ENCODE data around the gene C9orf50. TPM values are rescaled to one million over a fixed set of nuclear protein-coding genes. Genes with fewer than 3 reads are reported as not detected.
A peak's percentile ranks its signal among the peaks of the same experiment; 100 is the strongest.

The C9orf50 gene
- total RNA-seq, 3 donors from 2014 or later, result not detected

DNA sequence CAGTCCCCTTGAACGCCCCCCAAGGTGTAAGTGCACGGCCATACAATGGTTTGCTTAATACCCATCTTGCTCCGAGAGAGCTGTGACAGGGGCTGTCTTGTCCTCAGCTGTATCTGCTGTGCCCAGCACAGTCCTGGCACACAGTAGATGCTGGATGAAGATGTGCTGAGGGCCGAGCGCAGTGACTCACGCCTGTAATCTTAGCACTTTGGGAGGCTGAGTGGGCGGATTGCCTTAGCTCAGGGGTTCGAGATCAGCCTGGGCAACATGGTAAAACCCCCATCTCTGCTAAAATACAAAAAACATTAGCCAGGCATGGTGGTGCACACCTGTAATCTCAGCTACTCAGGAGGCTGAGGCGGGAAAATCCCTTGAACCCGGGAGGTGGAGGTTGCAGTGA, 53.6 kb downstream of the C9orf50 start:
- Histone ChIP-seq H3K4me3 (no peak overlapping the region), H3K4me1 (ENCODE audit: low read depth) (peaks cover 13% of the 10 kb centered on the region), H3K36me3 (ENCODE audit: low read depth) (no peaks in the 10 kb centered on the region), H3K9me3 (no peaks in the 10 kb centered on the region)
- DNase-seq (no peak), ATAC-seq (no peak)
- TF ChIP-seq, protein P1, sequence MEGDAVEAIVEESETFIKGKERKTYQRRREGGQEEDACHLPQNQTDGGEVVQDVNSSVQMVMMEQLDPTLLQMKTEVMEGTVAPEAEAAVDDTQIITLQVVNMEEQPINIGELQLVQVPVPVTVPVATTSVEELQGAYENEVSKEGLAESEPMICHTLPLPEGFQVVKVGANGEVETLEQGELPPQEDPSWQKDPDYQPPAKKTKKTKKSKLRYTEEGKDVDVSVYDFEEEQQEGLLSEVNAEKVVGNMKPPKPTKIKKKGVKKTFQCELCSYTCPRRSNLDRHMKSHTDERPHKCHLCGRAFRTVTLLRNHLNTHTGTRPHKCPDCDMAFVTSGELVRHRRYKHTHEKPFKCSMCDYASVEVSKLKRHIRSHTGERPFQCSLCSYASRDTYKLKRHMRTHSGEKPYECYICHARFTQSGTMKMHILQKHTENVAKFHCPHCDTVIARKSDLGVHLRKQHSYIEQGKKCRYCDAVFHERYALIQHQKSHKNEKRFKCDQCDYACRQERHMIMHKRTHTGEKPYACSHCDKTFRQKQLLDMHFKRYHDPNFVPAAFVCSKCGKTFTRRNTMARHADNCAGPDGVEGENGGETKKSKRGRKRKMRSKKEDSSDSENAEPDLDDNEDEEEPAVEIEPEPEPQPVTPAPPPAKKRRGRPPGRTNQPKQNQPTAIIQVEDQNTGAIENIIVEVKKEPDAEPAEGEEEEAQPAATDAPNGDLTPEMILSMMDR (IDR thresholded peaks at IDR 0.05), result no peak
- intact Hi-C loops (cut with DNase I, micrococcal nuclease), result no loop called here

DNA sequence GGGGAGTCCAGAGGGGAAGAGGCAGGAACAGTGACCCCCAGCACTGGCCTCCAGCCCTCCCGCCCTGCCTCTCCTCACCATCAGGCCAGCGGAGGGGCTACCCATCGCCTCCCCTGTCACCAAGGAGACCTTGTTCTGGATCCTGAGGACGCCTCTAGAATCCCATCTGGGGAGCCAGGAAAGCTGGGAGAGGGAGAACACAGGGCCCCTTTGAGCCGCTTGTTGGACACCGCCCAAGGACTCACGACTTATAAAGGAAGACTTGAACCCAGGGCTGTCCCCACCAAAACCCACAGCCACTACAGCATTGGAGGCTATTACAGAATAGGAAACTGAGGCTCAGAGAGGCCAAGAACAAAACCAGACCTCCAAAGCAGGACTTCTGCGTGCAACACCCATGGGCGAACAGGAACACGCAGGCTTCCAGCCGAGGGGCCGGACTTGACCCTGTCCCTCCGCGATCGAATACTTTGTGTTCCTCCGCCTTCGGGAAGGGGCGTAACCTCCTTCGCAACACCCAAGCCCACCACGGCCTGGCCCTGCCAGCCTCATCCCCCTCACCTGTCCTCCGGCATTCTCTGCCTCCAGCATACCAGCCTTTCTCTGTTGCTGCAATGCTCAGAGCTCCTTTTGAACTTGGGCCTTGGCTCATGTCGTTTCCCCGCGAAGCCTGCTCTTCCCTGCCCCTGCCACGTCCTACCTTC, 54.2 kb downstream of the C9orf50 start:
- no peaks in the 10 kb centered on the region for H3K36me3 ChIP-seq (ENCODE audit: low read depth)
- DNase-seq, result no peak
- no peak overlapping the region for H3K4me3 ChIP-seq
- H3K9me3 ChIP-seq, result no peaks in the 10 kb centered on the region
- TF ChIP-seq, protein P1 (IDR thresholded peaks at IDR 0.05), result no peak
- intact Hi-C loops (cut with DNase I, micrococcal nuclease), result no loop called here
- peaks cover 13% of the 10 kb centered on the region for H3K4me1 ChIP-seq (ENCODE audit: low read depth)
- ATAC-seq, result no peak

DNA sequence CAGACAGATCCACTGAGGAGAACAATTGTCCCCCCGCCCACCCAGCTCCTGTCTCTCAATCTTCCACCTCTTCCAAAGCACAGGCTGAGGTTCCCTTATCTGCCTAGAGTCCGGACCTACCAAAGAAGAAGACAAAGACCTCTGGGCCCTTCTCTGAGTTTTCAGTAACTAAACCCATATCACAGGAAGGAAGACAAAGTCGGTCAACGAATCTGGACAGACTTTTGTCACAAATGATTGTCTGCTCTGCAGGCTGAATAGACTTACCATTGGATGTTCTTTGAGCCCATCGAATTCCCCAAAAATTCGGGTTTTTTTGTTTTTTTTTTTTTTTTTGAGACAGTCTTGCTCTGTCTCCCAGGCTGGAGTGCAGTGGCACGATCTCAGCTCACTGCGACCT, 58.0 kb downstream of the C9orf50 start:
- no peak for DNase-seq
- H3K4me1 ChIP-seq (ENCODE audit: low read depth), result no peaks in the 10 kb centered on the region
- intact Hi-C loops (cut with DNase I, micrococcal nuclease), result no loop called here

DNA sequence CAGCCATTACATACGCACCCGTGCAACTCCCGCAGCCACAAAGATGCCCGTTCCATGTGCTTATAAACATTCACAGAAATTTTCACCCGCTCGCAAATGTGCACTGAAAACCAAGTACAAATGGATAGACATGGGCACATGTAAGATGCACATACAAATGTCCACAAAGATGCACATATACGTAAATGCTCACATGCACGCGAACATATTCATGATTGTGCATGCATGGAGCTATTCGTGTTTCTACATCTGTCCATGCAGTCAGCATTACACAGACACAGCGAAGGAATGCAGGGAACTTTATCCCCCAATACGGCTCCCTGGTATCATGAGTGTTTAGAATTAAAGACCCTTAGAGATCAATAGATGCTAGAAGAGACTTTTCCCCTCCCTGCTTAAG, 58.4 kb downstream of the C9orf50 start:
- no peaks in the 10 kb centered on the region for H3K36me3 ChIP-seq (ENCODE audit: low read depth)
- DNase-seq, result peak in 1 of 3 donors; percentile 0
- no peaks in the 10 kb centered on the region for H3K9me3 ChIP-seq
- TF ChIP-seq, protein P1 (IDR thresholded peaks at IDR 0.05), result no peak
- no peaks in the 10 kb centered on the region for H3K4me1 ChIP-seq (ENCODE audit: low read depth)
- H3K4me3 ChIP-seq, result no peak overlapping the region
- ATAC-seq, result no peak
- intact Hi-C loops (cut with DNase I, micrococcal nuclease), result no loop called here

More for the DNA sequence above, 58.0 kb downstream of the C9orf50 start:
- H3K9me3 ChIP-seq, result no peaks in the 10 kb centered on the region
- H3K4me3 ChIP-seq, result no peak overlapping the region
- ATAC-seq, result no peak
- TF ChIP-seq, protein P1 (IDR thresholded peaks at IDR 0.05), result no peak
- H3K36me3 ChIP-seq (ENCODE audit: low read depth), result no peaks in the 10 kb centered on the region

Other genes with a start within 250 kb of the C9orf50 start
- 10 to 100 TPM; 22.0 to 32.0 (median 26.2) TPM for gene NTMT1, start 5.1 kb upstream of the C9orf50 start, total RNA-seq
- gene ASB6, start 21.1 kb upstream of the C9orf50 start, total RNA-seq, result 10 to 100 TPM; 16.1 to 21.3 (median 17.5) TPM
- gene PRRX2, start 44.5 kb upstream of the C9orf50 start, total RNA-seq, result 1 to 10 TPM in 1 of 3 donors, under 1 TPM in 2; 0.38 to 1.6 (median 0.89) TPM
- gene PTGES, start 131.9 kb upstream of the C9orf50 start, total RNA-seq, result 10 to 100 TPM in 1 of 3 donors, 1 to 10 TPM in 2; 3.4 to 10.8 (median 5.2) TPM
- 10 to 100 TPM; 37.3 to 63.5 (median 49.2) TPM for gene TOR1B, start 182.1 kb upstream of the C9orf50 start, total RNA-seq
- 10 to 100 TPM; 30.8 to 35.8 (median 35.2) TPM for gene TOR1A, start 203.0 kb upstream of the C9orf50 start, total RNA-seq
- 10 to 100 TPM; 35.1 to 47.5 (median 37.3) TPM for gene C9orf78, start 214.2 kb upstream of the C9orf50 start, total RNA-seq
- 10 to 100 TPM; 20.2 to 32.3 (median 22.9) TPM for gene USP20, start 214.4 kb upstream of the C9orf50 start, total RNA-seq

Data from mucosa of descending colon (tissue), 3 donors.